CMK (cell line): ENCODE results near the gene PSTPIP1.

Source experiments
- DNase-seq: peaks from one replicate; pipeline ENCODE4 v3.0.0-alpha.2; 2010; ENCODE audit warnings: low read depth

The PSTPIP1 gene

DNA sequence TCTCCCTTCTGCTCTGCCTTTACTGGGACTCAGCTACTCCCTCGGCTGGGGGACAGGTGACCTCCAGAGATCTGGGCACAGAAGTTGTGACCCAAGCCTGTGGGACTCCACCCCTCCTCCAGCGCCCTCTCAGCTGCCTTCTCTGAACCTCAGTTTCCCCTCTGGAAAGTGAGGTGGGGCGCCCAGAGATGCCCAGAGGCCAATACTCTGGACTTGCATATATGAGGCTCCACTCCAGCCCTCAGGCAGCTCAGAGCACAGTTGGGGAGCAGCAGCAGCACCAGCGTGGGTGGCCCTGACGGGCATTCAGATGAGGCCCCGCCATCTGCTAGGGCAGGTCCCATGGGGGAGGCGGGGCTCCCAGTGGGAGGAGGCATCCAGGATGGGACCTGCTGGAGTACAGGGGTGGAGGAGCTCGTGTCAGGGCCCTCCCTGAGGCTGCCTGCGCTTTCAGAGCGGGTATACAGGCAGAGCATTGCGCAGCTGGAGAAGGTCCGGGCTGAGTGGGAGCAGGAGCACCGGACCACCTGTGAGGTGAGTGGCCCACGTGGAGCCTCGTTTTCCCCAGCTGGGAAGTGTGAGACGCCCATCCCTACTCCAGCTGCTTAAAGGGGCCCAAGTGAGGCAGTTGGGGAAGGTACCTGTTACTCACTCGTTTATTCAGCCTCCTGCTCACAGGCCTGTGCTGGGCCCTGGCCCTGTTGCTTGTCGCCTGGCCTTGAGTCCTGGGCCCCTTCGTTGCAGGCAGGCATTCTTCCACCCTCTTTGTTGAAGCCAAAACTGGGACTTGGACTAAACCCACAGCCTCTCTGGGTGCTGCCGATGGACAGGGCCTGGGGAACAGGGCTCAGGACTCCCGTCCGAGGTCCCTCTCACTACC is 35.4 kb downstream of the PSTPIP1 start:
- DNase-seq: no peak

DNA sequence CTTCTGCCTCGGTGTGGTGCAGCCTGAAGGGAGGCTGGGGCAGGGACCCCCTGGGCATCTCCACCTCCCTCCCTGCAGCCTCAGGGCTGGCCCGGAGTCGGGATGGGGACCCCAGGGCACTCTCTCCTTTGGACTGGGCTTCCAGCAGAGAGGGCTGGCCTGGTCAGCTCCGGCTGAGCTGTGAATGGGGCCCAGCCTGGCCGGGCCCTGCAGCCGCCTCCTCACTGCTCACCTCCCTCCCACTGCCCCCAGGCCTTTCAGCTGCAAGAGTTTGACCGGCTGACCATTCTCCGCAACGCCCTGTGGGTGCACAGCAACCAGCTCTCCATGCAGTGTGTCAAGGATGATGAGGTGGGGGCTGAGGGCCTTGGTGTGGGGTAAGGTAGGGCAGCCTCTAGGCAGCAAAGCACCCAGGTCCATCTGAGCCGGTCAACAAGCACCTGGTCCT is 36.0 kb downstream of the PSTPIP1 start:
- no peak for DNase-seq

DNA sequence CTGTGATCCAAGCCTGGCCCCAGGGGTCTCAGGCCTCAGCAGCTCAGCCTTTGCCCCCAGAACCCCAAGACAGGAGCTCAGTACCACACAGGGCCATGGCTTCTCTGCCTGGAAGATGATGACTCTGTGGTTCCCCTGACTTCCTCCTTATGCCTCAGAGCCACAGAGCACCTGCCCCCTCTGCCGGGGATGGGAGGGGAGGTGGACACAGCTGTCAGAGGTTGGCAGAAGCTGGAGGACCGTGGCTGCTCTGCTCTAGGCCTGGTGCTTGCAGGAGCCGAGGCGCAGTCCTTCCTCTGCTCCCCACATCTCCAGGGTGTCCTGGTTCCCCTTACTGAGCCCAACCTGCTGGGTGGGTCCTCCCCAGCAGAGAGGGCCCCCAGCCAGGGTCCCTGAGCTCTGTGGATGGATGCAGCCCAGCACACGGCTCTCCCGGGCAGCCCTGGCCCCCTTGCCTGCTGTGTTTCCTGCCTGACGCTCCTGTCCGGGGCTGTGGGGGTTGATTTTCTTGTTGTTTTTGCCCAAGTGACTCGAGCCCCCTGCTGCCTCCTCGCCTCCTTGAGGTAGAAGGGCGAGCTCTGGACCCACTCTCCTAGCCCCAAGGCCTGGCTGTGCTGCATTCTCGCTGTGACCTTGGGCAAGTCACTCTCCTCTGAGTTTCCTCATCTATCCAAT is 36.6 kb downstream of the PSTPIP1 start:
- no peak for DNase-seq

DNA sequence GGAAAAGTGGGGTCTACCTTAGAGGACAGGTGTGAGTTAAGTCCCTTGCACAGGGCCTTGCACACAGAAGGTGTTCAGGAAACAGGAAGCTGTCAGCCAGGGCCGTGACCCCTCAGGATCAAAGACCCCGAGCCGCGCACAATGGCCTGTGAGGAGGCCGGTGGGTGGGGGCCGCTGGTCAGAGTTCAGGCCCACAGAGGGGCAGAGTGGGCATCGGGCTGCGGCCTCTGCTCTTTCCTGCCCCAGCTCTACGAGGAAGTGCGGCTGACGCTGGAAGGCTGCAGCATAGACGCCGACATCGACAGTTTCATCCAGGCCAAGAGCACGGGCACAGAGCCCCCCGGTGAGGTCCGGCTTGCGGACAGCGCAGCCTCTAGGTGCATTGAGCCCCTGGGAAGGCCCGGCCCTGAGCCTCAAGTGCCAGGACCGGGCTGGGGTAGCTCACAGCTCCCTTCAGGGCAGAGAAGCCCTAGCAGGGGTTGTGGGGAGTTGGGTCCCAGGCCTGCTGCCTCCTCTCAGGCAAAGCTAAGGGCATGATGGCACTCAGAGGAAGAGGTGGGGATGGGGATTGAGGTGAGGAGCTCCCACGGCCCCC is 37.2 kb downstream of the PSTPIP1 start:
- DNase-seq: no peak

DNA sequence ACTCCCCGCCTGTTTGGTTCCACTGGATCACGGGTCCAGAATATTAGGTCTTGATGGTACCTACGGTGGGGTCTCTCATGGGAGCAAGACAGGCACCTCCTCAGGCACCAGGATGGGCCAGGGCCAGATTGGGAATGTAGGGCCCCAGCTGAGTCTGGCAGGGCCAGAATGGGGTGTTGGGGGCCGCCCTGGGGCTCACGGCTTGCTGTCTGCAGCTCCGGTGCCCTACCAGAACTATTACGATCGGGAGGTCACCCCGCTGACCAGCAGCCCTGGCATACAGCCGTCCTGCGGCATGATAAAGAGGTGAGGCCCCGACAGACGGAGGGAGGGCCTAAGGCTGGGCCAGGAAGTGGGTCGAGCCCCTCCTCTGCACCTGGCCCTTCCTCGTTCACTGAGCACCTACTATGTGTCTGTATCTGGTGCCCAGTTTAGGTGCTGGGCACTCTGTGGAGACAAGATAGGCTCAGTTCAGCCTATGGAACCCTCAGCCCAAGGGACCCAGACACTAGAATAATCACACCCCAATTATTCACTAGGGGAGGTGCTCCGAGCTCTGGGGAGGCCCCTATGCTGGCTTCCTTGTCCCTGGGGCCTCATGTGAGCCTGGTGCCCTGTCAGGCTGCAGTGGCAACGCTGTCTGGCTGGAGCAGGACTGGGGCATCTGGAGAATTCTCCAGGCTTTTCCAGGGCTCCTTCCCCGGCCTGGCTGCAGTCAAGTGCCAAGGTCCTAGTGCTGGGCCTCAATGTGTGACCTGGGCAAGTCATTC is 37.9 kb downstream of the PSTPIP1 start:
- DNase-seq: no peak

DNA sequence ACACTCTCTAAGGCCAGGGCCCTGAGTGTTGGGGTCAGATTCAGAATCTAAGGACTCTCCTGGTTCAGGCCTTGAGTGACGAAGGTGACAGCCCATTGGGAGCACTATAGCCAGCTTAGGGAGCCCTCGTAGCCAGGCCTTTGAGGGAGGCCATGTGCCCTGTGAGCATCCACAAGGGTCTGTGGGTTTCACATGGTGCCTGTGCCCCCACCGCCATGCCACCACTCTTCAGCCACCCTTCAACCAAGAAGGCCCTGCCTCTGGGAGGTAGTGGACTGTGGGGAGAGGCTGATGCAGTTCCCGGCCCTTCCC is 38.4 kb downstream of the PSTPIP1 start:
- no peak for DNase-seq

DNA sequence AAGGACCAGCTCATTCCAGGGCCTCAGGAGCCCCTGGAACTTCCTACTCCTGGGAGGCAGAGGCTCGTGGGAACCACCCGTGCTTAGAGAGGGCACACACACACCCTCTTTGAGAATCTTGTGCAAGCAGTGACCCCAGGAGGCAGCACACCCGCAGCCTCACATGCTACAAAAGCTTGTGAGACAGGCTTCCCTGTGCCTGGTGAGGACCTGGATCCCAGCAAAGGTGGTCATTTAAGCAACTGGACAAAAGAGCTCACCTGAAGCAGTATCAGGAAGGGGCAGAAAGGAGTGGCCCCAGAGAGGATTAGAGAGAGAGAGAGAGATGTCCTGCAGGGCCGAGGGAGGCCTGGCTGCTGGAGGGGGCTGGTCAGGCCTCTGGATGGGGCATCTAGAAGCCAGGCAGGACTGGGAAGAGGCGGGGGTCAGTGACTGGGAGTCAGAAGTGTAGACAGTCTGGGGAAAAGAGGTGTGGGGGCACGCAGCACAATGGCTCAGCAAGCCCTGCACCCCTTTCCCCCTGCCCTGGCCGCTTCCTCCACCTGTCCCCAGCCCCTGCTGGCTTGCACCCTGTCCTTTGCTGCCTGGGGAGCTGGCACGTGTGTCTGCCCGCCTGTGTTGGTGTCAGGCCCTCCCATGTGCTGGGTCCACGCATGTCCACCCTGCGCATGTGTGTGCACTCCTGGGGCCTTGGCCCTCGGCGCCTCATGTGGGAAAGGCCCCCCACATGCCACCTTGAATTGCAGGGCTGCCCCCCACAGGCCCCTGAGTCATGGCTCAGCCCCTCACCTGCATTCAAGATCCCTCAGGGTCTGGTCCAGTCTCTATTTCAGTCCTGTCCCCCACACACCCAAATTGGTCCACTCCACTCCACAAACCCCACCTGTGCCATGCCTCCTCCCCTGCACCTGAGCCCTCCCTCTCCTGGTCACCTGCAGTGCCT is 39.1 kb downstream of the PSTPIP1 start:
- DNase-seq: no peak

DNA sequence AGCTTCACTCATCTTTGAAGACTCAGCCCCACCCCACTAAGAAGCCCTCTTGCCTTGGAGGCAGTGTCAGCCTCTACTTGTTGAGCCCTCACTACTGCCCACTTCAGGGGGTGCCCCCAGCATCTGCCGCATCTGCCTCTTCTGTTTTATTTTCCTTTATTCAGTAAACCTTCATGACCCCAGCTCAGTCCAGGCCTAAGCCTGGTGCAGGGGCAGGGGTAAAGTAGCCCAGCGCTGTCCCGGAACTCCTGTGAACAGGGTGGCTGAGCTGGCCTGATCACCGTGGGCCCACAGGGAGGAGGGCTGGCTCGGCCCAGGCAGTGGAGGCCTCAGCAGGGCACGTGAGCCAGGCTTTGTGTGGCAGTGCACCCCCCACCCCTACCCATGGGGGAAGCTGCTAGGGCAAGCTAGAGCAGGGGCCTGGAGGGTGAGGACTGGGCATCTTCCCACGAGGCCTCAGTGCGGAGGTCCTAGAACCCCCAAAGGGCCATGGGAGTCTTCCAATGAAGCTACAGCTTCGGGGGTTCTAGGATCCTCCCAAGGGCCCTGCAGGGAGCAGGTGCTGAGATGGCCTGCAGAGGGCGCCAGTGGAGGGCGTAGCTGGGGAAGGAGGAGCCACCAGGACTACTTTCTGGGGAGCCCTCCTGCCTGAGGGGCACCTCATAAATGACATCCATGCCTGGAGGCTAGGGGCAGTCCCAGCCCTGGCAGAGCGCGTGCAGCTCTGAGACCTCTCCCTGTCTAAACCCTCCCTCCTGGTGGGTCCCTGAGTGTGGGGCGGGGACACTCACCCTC is 40.0 kb downstream of the PSTPIP1 start:
- no peak for DNase-seq

DNA sequence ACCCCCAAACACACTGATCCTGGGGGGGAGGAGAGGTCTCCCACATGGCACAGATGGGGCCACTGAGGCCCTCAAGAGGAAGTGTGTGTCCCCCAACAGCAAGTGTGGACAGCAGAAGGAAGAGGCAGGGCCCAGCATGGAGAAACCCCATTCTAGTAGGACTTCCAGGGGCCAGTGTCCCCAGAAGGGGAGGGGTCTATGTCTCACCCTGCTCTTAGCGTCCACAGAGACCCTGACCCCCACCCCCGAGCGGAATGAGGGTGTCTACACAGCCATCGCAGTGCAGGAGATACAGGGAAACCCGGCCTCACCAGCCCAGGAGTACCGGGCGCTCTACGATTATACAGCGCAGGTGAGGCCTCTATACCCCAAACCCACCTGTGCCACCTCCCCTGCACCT is 40.7 kb downstream of the PSTPIP1 start:
- no peak for DNase-seq

DNA sequence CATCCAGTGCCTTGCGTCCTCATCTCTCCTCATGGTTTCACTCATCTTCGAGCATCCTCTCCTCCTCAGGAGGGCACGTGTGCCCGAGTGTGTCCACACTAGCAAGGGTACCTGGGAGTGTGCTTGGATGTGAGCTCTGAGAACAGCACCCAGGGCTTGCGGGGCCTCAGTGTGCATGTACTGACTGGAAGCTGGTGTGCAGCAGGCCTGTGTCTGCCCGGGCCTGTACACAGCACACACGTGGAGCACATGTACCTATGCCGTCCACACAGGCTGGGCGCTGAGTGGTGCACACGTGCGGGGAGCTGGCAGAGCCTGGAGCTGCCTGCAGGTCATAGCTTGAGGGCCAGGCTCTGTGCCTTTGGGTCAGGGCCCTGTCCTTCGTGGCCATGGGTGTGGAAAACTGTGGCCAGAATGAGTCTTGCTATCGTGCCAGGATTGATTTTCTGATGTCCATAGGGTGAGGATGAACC is 41.1 kb downstream of the PSTPIP1 start:
- DNase-seq: no peak

DNA sequence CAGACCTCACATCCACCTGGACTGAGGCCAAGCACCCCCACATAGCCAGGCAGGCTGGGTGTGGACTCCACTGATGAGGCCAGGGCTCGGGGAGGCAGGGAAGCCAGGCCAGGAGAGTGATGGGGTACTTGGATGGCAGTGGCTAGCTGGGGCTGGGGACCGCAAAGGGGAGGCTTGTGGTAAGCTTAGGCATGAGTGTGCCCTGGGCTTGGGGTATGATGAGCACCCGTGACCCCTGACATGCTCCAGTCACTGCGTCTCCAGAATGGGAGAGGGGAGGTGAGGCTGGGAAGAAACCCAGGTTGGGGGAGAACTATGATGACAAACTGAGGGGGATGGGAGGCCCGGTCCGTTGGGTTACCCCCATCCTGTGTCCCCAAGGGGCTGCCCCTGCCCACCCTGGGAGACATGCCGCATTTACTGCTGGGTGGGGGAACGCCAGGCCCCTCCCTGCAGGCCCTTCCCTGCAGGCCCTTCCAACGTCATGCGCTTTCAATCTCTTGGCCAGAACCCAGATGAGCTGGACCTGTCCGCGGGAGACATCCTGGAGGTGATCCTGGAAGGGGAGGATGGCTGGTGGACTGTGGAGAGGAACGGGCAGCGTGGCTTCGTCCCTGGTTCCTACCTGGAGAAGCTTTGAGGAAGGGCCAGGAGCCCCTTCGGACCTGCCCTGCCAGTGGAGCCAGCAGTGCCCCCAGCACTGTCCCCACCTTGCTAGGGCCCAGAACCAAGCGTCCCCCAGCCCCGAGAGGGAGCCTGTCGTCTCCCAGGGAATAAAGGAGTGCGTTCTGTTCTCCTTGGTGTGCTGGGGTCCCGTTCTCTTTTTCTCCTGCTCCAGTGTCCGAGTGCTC is 41.8 kb downstream of the PSTPIP1 start:
- DNase-seq: no peak

DNA sequence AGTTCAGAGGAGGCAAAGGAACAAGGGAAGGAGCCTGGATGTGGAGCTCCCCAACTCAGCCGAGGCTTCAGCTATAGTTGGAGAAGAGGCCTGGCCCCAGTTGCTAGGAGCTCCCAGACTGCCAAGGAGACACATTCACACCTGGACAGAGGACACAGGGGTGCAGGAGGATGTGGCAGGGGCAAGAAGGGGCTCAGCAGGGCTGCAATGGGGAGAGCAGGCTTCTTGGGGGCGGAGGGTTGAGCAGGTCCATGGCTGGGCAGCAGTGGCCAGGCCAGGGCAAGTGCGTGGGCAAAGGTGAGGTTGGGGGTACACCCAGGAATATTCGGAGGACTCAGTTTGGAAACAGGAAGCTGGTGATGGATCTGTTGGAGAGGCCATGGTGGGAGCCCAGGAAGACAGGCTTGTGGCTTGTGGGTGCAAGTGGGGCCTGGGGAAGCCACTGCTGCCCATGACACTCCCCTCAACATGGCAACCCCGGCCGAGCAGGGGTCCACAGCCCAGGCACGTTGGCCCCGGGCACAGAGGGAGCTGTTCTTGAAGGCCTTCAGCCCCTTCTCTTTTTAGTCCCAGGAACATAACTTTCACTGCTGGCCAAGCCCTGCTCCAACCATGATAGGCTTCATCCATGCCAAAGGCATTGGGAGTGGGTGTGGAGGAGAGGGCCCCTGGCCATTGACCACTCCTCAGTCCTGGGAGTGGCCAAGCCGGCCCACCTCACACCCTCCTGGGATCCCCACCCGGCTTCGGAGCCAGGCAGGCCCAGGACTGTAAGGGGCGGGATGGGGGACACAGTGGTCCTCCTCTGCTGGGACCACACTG is 42.7 kb downstream of the PSTPIP1 start:
- no peak for DNase-seq

DNA sequence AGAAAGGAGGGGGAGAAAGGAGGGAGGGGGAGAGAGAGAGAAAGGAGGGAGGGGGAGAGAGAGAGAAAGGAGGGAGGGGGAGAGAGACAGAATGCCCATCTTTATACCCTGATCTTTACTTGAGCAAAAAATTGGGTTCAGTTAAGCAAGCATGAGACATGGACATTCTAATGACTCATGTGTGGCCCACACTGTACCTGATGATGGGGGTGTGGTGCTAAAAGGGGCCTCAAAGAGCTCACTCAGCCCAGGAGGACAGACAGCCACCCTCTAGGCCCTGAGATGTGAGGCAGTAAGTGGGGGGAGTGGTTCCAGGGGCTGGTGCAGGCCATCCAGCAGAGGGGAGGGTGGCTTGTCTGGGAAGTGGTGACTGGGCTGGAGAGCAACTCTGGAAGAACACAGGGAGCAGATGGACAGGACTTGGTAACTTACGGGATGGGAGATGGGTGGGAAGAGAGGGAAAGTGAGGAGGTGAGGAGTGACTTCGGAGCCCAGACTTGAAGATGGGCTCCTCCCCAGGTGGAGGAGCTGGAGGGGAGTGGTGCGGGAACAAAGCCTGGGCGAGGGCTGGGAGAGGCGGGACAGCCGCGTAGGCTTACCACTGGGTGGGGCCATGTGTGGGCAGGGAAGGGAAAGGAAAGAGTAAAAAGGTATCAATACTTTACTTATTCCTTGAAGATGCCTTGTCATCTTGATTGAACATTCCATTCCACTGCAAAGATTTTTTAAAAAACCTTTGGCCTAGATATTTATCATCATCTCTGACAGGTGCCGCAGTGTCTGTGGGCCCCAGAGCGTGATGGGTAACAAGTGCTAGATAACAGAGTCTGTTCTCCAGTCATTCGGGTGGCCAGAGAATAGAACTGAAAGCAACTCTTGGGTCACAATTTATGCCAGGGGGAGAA is 43.6 kb downstream of the PSTPIP1 start:
- DNase-seq: no peak

DNA sequence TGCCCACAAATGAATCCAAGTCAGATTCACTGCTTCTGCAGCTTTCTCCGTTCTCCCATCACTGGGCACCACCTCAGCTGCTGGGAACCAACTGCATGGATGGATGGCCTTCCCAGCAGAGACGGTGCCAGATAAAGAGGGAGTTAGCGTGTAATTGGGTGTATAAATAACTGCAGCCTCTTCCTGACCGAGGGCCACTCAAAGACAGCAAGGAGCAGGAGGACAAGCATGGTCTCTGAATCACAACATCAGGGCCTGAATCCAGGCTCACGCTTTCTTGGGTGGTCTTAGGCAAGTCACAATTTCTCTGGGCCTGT is 44.2 kb downstream of the PSTPIP1 start:
- no peak for DNase-seq

DNA sequence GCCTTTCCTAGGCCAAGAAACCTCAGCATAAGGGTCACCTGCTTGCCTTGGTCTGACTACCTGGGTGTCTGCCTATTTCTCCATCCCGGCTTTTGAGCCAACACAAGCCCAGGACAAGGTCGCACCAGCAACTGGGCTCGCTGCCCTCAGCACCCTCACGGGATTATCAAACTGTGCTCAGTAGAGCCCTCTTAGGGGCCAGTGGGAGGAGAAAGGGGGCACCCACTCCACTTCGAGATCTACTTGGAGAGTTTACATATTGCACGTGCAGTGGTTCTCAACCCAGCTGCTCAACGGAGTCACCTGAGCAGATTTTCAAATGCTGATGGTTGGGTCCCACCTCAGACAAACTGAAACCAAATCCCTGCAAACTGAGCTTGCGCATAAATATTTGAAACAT is 44.9 kb downstream of the PSTPIP1 start:
- DNase-seq: no peak

DNA sequence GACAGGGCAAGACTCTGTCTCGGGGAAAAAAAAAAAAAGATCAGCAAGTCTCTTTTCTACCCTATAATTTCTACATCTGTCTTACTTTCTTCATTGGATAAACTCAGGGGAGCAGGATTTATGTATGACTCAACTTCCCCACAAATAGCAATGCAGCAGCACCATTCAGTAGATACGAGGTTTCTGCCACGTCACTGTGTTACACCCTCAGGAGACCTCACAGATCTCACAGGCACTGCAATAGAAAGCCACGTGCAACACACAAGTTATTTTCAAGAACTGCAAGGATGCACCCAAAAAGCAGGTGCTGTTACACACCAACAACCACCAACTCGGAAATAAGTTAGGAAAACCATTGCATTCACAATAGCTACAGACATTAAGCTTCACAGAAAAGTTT is 45.7 kb downstream of the PSTPIP1 start:
- DNase-seq: no peak

DNA sequence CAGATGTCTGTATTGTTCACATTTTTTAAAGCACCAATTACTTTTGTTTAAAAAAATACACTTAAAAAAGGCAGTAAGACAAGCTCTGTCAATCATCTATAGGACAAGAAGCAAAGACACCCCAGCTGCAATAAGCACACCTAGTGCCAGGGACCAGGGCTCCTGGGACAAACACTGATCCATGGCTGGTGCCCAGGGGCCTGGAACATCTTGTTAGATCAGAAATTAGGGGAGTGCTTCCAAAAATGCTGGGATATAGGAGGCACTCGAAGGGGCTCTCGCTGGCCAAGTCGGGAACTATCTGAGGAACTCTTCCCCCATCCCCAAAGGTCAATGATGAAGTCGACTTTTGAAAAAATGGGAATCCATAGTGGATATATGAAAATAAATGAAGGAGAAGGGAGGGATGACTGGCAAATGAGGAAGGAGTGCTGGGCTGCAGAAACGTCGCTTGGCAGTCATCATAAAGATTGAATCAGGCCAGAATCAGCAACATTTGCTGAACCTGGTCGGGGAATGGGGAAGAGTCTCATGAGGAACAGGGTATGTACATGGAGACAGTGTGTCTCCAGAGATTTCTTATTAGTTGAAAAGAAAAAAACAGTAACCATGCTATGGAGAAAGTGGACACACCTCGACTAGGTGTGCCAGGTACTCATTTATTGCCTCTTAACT is 47.5 kb downstream of the PSTPIP1 start:
- no peak for DNase-seq
